ENCODE measurements around the gene CXCL5. TPM values are rescaled to one million over a fixed set of nuclear protein-coding genes. Genes with fewer than 3 reads are reported as not detected.

The CXCL5 gene
- total and polyA plus RNA-seq, 10 of the 15 experiments (the other 5 are each of a cell fraction or from before 2014, with no cell fraction given) = not detected

DNA sequence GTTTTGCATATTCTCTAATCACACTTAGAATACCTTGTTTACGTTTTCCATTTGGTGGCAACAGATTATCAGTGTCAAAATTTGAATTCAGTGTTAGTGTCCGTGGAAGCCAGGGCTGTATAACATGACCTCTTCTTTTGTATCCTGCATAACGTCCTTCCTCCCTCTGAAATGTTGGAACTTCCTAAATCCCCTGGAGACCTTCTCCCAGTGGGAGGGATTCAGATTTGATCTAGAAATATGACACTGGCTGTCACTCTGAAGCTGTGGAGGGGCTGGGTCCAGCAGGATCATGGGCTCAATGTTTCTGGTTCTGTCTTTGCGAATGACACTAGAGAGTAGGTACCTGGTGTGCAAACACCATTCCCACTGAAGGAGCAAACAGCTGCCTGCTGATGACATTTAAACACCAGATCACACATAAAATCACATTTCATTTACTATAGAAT is 40.9 kb upstream of the CXCL5 start:
- Histone ChIP-seq H3K79me2 (ENCODE audit: control insufficient read depth, insufficient read depth, low read length) (no peaks in the 10 kb centered on the region), H4K20me1 (ENCODE audit: control insufficient read depth, insufficient read depth) (no peaks in the 10 kb centered on the region), H3K27ac (ENCODE audit: control insufficient read depth, insufficient read depth) (no peak overlapping the region), H3K4me2 (ENCODE audit: control insufficient read depth, insufficient read depth) (peak overlapping the region; percentile 87), H3K27me3 (replicated peaks in 1 of 2; ENCODE audit: control insufficient read depth in 2 of 2, insufficient read depth in 2 of 2, low read length in 1 of 2) (peaks cover 3 to 8% of the 10 kb centered on the region in 2 experiments), H3K4me3 (peak overlapping the region; percentile 67; the same call in 1 of the 2 replicates), H3K36me3 (ENCODE audit: control insufficient read depth in 2 of 2, insufficient read depth in 2 of 2, low read length in 1 of 2) (no peaks in the 10 kb centered on the region), H3K4me1 (ENCODE audit: control insufficient read depth, insufficient read depth, low read length) (peaks cover 3% of the 10 kb centered on the region; the same call in 1 of the 2 replicates), H3K9ac (ENCODE audit: control insufficient read depth, insufficient read depth, low read length) (no peak overlapping the region), H2AFZ (ENCODE audit: control insufficient read depth, low read depth, low read length) (peak overlapping the region; percentile 51), H3K9me3 (replicated peaks; ENCODE audit: control insufficient read depth, insufficient read depth, low read length) (no peaks in the 10 kb centered on the region)
- FAIRE-seq (no peak), DNase-seq (ENCODE audit: low read depth, low spot score) (no peak), ATAC-seq (no peak)
- no peak for TF ChIP-seq RCOR1 (conservative IDR thresholded peaks at IDR 0.05; ENCODE audit: low read depth, low read length)
- no peak for TF ChIP-seq YY1 (IDR thresholded peaks at IDR 0.05; ENCODE audit: low read depth, low read length)
- TF ChIP-seq HDGF (IDR thresholded peaks at IDR 0.05) = no peak
- TF ChIP-seq USF1 (IDR thresholded peaks at IDR 0.05; ENCODE audit: borderline replicate concordance, extremely low read length, insufficient read depth, low read depth, low read length) = no peak
- TF ChIP-seq KLF5 (IDR thresholded peaks at IDR 0.05; ENCODE audit: partially characterized antibody) = no peak
- TF ChIP-seq CEBPZ (IDR thresholded peaks at IDR 0.05; ENCODE audit: low read depth, low read length) = no peak
- no peak for TF ChIP-seq SREBF1 (IDR thresholded peaks at IDR 0.05; ENCODE audit: low read length)
- CTCF ChIA-PET = interaction anchor here (1.8 kb wide), 1 partner anchor 309 kb away, joined by 4 read pairs; no protein-coding TSS in a partner anchor
- 25% methylated on average over 4 of the region's 4 CpGs for WGBS (ENCODE audit: insufficient coverage, insufficient replicate concordance, low lambda C conversion rate, missing lambda C conversion rate)
- in situ Hi-C loops (cut with MboI) = no loop called here
- RAD21 ChIA-PET (ENCODE audit: unreplicated experiment) = no interaction called here
- SMC1A ChIA-PET (ENCODE audit: uncharacterized antibody, unreplicated experiment) = no interaction called here
- intact Hi-C loops (cut with micrococcal nuclease; ENCODE audit: unreplicated experiment) = loop anchor here (10.0 kb wide), 1 partner anchor 375 kb away; no protein-coding TSS in a partner anchor
- POLR2A ChIA-PET = no interaction called here
- no TSS peak for BruUV-seq (replicated peaks)

Measured in GM12878 (cell line).